Measurements from ENCODE around the gene TMEM9.
"Not testable (repeated sequence)": the region's sequence is repeated elsewhere in the genome, so short reads cannot be mapped to it uniquely, and the experiment has no call there.

Gene TMEM9

DNA sequence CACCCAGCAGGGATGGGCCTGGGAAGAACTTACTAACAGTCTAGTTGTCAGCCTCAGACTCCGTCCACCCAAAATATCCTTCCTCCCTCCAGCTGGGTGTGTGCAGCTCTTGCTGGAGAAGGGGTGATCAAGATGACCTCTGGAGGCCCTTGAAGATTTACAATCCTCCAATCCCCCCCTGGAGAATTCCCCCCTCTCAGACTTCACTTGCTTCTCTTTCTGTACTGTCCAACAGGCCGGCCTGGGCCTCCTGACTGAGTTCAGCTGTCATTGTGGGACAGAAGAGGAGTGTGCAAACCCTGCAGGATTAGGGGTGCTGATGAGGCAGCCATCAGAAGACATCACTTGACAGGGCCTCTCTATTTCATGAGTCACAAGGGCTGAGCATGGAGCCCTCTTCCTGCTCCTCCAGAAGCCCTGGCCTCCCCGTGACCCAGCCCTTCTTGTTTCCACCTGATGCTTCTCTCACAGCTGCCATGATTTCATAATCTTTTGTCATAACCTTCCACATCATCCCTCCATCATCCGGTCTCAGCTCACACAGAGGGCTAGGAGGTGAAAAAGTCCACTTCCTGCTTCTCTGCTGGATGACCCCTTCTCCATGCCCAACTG lies 18.8 kb upstream of the TMEM9 start:
- no peak for DNase-seq (ENCODE audit: low spot score)

DNA sequence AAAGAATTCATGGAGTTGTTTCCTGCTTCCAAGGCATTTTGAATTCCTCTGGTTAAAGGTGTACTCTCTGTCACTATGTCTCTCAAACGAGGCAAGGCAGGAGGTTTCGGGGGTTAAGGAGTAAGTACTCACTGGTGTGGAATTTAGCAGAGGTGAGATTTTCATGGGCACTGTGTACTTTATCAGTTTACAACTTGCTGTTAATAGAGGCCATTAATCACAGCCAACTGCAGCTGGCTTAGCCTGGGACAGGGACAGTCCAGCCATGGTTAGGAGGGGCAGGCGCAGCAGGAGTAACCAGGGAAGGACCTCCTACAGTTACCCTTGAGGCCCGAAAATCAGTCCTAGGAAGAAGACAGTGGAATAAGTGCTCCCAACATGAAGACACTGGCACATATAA lies 18.1 kb upstream of the TMEM9 start:
- no peak for DNase-seq (ENCODE audit: low spot score)

DNA sequence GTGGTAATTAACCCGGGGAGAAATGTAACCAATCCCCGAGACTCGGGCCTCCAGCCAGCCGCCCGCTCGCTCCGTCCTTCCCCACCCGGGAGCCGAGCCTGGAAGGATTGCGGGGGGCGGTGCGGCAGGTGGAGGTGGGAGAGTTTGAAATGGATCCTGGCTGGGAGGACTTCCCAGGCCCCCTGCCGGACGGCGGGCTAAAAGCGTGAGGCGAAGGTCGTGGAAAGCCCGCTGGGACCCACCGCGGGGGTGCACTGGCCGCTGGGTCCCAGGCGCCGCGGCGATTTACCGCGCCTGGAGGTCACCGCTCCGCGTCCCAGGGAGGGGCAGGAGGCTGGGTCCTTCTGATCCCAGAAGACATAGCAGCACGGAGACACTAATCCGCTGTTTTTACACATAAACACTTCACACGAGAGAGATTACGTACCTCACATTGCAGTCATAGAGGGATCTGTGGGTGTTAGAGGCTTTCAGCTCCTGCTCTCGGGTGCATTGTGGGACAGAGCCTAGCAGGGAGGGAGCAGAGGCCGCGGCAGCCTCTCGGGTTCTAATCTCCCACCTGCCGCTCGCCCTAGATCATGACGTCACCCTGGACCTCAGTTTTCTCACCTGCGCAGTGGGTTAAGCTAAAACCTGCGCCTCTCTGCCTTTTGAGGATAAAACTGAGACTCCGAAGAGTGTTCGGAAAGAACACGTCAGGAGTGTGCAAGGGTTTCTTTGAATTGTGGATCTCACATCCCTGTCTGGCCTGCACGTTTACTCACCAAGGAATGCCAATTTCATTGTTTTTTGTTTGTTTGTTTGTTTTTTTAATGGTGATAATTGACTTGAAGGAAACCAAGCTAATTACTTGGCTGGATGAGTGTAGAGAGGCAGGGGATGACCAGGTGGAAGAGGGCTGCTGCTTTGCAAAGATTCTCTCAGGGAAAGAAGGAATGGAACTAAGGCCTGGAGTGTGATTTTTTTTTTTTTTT lies 17.1 kb upstream of the TMEM9 start:
- DNase-seq (ENCODE audit: low spot score): peak; percentile 56

DNA sequence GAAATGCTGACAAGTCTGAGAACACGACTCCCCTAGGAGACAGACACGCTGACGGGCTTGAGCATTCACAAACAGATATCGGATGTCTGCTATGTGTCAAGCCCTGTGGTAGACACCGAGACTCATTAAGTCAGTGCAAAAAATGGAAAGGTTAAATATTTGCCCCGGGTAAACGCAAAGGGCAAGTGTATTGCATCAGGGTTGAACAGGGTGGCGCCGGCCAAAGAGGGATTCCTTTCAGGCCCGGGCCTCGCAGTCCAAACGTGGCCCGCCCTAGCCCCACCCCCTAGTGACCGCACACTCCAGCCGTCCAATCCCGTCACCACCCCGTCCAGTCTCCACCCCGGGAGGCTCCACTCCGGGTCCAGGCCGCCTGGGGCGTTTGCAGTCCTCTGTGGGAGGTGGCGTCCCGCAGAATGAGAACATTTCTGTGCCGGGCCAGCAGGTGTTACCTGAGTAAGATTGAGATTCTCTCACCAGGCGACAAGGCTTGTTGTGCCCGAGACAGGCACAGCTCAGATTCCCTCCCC lies 16.3 kb upstream of the TMEM9 start:
- peak; percentile 95 for DNase-seq (ENCODE audit: low spot score)

DNA sequence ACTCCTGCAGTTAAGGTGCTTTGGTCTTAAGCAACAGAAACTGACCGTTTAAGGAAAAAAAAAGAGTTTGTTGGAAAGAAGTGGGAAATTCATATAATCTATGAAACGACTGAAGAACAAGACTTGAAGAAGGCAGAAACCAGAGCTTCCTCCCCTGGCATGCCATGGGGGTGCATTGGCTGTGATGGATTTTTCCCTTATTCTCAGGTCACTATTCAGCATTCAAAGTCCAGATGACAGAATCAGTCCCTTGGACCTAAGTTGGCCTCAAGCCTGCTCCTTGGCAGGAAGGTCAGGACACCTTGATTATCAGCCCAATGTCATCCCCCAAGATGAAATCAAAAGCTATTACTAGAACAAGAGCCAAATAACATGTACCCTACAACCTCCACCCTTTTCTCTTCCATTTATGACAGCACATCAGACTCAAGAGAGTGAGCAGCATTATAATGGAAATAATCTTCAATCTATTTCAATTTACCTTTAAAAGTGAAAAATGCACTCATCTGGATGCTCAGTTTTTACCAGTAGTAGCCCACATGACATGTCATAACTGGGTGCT lies 15.8 kb upstream of the TMEM9 start:
- no peak for DNase-seq (ENCODE audit: low spot score)

DNA sequence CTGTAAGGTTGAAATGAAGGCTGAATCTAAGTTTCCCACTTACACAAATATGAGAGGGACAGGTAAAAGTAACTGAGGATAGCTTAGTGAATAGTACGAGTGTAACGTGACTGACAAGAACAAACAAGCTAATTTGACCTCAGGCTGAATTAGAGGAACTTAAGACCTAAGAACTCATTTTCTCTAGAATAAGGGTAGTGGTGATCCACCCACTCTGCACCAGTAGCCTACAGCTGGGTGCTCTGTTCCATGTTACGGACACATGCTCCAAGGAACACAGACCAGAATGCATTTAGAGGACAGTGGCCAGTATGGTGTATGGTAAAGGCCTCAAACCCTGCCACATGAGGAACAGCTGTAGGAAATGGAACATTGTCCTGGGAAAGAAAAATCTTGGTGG lies 14.9 kb upstream of the TMEM9 start:
- DNase-seq (ENCODE audit: low spot score): no peak

DNA sequence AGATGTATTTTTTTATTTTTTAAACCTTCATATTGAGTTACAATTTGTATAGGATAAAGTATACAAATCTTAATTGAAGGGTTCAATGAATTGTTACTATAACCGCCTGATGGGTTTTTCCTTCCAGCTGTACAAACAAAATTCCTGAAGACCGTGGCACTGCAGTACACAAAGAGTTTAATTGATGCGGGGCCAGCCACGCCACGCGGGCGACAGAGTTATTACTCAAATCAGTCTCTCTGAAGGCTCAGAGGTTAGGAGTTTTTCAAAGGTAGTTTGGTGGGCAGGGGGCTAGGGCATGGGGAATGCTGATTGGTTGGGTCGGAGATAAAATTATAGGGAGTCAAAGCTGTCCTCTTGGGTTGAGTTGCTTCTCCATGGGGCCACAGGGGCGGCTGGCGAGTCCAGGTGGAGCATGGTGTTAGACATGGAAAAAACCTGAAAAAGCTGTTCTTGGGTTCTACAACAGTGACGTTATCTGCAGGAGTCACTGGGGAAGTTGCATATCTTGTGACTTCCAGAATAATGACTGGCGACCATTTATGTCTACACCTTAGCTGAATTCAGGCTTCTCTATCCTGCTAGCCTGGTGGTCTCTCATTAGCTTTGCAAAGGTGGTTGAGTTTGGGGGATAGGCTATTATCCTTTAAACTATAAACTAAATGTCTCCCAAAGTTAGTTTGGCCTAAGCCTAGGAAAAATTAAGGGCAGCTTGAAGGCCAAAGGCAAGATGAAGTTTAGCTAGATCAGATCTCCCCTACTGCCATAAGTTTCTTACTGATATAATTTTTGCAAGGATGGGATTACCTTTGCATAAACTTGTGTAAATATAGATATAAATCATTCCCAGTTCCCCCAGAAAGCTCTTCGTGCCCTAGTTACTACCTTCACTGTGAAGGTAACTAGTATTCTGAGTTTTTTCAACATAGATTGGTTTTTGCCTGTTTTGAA lies 13.0 kb upstream of the TMEM9 start:
- no peak for DNase-seq (ENCODE audit: low spot score)

DNA sequence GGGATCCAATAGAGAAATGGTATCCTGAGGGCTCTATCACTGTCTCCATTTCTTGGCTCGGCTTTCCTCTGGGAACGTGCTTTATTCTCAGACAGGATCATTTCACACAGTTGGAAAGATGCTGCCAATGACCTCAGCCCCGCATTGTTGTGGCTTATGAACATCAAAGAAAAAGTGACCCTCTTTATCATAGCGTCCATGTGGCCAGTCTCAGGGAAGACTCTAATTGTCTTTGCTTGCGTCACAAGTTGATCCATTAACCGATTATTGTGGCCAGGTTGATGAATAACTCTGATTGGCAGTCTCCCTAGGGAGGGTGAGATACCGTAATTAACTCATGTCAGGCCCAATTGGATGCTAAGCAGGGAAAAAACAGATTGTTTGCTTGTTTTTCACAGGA lies 10.4 kb upstream of the TMEM9 start:
- DNase-seq (ENCODE audit: low spot score): no peak

DNA sequence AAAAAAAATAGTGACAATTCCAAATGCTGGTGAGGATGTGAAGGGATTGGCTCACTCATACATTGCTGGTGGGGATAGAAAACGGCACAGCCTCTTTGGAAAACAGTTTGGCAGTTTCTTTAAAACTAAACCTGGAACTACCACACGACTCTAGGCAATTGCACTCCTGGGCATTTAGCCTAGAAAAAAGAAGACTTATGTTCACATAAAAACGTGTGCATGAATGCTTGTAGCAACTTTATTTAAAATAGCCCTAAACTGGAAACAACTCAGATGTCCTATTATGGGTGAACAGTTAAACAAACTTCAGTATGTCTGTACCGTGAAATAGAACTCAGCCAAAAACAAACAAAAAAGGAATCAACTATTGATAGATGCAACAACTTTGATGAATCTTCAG lies 9.4 kb upstream of the TMEM9 start:
- DNase-seq (ENCODE audit: low spot score): no peak

DNA sequence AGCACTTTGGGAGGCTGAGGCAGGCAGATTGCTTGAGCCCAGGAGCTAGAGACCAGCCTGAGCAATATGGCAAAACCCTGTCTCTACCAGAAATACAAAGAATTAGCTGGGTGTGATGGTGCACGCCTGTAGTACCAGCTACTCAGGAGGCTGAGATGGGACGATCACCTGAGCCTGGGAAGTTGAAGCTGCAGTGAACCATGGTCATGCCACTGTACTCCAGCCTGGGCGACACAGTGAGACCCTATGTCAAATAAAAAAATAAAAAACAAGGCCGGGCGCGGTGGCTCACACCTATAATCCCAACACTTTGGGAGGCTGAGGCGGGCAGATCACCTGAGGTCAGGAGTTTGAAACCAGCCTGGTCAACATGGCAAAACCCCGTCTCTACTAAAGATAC lies 8.8 kb upstream of the TMEM9 start:
- DNase-seq (ENCODE audit: low spot score): not testable (repeated sequence)

DNA sequence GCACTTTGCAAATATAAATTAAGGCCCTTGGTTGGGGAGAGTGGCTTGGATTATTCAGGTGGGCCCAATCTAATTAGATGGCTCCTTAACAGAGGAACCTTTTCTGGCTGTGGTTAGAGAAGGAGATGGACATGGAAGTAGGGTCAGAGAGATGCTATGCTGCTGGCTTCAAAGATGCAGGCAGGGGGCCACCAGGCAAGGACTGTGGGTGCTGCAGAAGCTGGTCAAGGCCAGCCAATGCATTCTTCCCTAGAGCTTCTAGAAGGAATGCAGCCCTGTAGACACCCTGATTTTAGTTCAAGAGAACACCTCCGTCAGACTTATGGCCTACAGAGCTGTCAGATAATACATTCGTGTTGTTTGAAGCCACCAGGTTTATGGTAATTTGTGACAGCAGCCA lies 3.7 kb upstream of the TMEM9 start:
- no peak for DNase-seq (ENCODE audit: low spot score)

DNA sequence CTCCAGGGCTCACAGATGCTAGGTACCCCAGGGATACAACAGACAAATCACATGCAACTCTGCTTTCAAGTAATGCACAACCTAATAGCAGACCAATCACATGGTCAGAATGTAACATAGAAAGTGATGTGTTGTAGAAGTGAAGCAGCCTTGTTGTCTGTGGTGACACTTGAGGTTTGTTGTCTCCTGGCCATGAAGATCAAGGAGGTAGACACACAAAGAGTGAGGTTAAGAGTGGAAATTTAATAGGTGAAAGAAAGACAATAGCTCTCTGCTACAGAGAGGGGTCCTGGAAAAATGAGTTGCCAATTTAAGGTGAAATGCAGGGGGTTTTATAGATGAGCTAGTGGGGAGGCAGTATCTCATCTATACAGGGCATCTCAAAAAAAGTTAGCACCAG lies 2.5 kb upstream of the TMEM9 start:
- DNase-seq (ENCODE audit: low spot score): no peak

DNA sequence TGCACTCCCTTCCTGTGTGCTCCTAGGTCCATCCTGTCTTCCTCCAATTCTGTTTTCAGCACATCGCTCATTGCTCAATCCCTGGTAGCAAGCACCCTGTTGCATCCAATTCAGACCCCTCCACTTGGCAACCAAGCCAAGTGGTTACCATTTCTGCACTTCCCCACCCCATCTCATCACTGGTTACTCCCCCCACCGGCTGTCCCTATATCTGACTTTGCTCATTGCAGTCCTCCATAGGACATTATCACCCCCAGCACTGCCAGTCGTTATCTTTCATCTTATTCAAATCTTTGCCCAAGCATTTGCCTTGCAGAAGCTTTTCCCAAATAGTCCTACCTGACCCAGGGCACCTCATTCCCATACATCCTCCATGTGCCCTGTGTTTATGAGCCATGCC lies 2.1 kb upstream of the TMEM9 start:
- DNase-seq (ENCODE audit: low spot score): no peak

DNA sequence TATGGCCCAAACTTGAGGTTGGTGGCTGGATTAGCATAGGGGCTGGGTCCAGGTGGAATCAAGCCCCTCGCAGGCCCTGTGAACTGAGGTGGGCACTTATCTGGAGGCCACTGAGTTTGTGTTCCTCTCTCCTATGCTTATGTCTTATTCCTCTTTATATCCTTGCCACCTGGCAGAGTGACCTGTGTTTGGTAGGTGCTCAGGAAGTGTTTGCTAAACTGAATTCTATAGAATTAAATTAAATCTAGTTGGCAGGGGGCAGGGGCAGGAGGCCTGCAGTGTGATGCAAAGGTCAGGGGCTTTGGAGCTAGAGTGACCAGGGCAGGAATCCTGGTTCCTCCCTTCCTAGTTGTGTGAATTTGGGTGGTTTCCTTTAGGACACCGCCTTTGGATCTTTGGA lies 1.1 kb upstream of the TMEM9 start:
- no peak for DNase-seq (ENCODE audit: low spot score)

DNA sequence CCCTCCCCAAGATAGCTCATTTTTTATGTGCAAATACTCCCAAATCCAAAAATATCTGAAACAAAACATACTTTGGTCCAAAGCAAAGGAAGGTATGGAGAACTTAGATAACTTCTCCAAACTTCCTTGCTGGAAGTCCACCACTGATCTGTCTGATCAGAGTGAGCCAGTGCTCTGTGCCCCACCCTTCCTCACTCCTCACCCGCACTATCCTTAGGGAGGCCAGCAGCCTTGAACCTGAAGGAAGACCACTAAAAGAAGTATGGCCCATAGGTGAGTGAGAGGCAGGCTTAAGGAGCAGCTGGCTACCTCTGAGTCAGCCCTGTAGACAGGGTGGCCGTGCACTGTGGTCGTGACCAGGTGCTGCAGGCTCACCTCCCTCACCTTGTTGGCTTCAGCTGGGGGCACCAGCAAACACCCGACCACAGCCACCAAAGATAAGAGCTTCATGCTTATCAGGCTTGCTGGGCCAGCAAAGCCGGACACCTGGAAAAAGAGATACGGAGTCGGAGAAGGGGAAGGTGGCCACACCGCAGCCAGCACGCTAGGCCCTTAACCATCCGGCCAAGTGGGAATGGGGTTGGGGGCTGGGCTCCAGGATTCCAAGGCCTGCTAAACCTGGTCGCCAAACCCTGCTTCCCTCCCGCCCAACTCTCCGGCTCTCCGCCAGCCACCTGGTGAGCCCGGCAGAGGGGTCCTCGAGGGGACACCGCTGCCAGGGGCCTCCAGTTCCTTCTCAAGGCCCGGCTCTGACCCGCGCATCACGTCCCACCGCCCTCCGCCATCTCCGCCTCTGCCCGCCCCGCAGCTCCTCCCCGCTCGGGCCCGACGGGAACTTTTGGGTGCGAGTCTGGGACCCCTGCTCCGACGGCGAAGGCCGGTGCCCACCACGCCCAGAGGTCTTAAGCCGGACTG lies 543 bp downstream of the TMEM9 start:
- DNase-seq (ENCODE audit: low spot score): no peak

DNA sequence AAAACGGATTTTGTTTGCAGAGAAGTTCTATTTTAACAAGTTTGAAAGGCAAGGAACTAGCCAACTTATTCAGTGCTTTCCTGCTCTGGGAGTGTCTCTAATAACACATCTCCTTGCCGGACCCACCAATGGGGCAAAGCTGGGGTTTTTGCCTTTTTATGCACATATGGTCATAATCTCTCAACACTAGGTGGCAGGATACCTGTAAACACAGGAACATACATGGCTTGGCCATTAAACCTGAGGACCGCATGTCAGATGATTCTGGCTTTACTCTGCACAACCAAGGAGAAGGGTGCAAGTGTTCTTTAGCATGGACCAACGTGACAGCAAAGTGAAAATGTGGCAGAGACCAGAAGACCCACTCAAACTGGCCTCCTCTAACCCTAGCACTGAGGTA lies 4.9 kb downstream of the TMEM9 start:
- no peak for DNase-seq (ENCODE audit: low spot score)

DNA sequence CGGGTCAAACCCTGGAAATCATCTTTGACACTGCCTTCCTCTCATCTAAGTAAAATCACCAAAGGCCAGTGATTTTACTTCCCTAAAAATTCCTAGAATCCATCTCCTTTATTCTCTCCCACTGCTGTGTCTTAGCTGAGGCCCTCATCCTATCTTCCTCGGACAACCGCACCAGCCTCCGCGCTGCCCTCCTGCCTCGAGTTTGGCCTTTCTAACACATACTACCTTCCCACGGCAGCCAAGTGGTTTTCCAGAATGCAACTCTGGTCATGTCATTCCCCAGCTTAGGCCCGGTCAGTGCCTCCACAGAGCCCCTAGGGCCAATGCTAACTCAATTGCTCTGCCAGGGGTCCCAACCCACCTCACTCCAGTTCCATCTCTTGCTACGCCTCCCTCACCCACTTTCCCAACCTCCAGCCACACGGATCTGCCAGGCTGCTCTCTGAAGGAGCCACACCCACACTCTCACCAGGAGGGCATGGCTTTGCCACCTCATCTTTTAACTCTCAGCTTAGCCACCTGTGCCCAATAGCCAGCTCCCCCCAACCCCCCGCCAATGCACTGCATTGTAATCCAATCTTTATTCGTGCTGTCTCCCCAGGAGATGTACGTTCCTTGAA lies 6.8 kb downstream of the TMEM9 start:
- DNase-seq (ENCODE audit: low spot score): no peak

DNA sequence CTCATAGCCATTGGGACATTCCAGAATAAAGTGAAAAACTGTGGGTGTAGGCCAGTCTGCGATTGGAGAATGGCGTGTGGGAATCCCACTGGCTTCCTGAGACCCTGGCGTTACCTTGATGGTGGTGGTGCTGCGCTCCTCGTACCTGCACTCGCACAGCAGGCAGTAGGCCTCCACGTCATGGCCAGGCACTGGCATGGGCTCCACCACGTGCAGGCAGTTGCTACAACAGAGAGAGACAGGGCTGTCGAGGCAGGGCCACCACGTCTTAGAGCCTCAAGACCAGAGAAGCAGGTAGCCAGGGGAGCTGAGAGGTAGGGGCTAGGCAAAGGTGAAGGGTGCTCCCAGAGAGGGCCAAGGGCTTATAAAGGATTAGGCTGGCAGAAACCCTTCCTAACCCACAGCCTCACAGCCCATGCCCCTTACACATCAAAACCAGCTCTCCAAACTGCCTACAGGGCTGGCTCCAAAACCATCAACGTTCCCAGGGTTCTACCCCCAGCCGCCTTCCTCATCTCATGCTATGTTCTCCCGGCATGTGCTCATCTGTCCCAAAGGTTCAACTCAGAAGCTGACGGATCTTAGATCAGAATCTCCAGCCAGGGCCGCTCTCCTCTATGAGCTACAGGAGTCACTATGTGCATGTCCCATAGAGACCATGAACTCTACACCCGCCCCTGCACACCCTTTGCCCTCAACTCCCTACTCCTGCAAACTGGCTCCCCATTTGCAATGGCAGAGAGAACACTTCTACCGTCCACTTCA lies 7.5 kb downstream of the TMEM9 start:
- no peak for DNase-seq (ENCODE audit: low spot score)

DNA sequence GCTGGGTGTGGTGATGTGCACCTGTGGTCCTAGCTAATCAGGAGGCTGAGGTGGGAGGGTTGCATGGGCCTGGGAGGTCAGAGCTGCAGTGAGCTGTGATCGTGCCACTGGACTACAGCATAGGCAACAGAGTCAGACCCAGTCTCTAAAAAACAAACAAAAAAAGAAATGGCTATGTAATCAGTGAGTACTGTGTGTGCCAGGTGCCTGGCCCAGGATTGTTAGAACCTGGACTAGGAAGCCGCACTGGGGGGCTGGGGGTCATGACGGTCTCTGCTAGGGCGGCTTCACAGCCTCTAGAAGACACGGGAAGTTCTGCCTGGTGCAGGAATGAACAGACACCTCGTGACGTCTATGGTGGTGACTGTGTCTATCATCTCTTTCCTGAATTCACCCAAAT lies 8.5 kb downstream of the TMEM9 start:
- no peak for DNase-seq (ENCODE audit: low spot score)

DNA sequence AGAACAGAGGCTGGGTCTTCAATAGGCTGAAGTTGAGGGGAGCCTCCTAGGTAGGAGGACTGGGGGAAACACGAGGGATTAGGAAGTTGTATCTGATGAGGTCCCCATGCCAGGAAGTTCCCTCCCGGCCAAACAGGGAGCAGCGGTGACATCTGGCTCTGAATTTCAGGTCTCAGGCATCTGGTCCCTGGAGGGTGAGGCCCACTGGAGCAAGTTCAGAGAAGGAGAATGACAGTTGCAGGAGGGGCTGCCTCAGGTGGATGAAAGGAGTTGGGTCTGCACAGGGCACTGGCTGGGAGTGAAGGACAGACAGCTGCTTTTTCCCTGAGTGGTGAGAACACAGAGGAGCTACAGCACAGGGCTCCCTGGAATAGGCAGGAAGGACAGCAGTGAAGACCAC lies 9.1 kb downstream of the TMEM9 start:
- no peak for DNase-seq (ENCODE audit: low spot score)
